Neural progenitor cell (in vitro differentiated cells): Measurements from ENCODE around the gene CENPB.

Experiments
- EZH2 ChIP-seq: fragments of 200-600 bp; sonication (generic); IDR thresholded peaks from 2 replicates; pipeline ENCODE4 v1.6.1; 2017; ENCODE audit warnings: antibody characterized with exemption, mild to moderate bottlenecking, moderate library complexity
- TF ChIP-seq, protein P1 (sequence below): fragments of 200-600 bp; sonication (generic); IDR thresholded peaks from 2 replicates; pipeline ENCODE4 v1.5.1; 2017; ENCODE audit warnings: antibody characterized with exemption, mild to moderate bottlenecking

DNA sequence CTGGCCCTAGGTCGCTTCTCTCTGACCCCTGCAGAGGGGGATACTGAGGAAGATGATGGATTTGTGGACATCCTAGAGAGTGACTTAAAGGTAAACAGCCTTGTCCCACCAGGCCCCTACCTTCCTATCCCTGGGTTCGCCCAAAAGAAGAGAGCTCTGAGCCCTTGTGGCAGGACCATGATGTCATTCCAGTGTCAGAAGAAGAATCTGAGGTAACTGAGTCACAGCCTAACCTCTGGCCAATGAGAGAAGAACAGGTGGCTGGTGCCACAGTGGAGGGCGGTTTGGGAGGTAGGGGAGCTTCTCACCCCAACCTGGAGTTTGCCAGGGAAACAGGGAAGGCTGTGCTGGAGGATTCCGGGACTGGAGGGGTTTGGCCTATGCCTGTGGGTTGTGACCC is 14.8 kb upstream of the CENPB start:
- TF ChIP-seq, protein P1, sequence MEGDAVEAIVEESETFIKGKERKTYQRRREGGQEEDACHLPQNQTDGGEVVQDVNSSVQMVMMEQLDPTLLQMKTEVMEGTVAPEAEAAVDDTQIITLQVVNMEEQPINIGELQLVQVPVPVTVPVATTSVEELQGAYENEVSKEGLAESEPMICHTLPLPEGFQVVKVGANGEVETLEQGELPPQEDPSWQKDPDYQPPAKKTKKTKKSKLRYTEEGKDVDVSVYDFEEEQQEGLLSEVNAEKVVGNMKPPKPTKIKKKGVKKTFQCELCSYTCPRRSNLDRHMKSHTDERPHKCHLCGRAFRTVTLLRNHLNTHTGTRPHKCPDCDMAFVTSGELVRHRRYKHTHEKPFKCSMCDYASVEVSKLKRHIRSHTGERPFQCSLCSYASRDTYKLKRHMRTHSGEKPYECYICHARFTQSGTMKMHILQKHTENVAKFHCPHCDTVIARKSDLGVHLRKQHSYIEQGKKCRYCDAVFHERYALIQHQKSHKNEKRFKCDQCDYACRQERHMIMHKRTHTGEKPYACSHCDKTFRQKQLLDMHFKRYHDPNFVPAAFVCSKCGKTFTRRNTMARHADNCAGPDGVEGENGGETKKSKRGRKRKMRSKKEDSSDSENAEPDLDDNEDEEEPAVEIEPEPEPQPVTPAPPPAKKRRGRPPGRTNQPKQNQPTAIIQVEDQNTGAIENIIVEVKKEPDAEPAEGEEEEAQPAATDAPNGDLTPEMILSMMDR: no peak
- TF ChIP-seq EZH2: no peak
